ENCODE results near the gene SLC29A1. TPM values are rescaled to one million over a fixed set of nuclear protein-coding genes. Genes with fewer than 3 reads are reported as not detected.
A peak's percentile ranks its signal among the peaks of the same experiment; 100 is the strongest.
"Not testable (repeated sequence)": the region's sequence is repeated elsewhere in the genome, so short reads cannot be mapped to it uniquely, and the experiment has no call there.

The SLC29A1 gene
- total RNA-seq, 1 donor from 2014 or later: 11.1 TPM

GRCh38 chr6:44222486-44223318 is 693 bp upstream of the SLC29A1 start:
- DNase-seq (ENCODE audit: low spot score): no peak

GRCh38 chr6:44224029-44224964 is 902 bp downstream of the SLC29A1 start:
- no peak for DNase-seq (ENCODE audit: low spot score)

- no peak for DNase-seq (ENCODE audit: low spot score)
These were observed 1.5 kb downstream of the SLC29A1 start for GRCh38 chr6:44224965-44225305.

- no peak for DNase-seq (ENCODE audit: low spot score)
These were observed 2.4 kb downstream of the SLC29A1 start for GRCh38 chr6:44225579-44226325.

- DNase-seq (ENCODE audit: low spot score): peak; percentile 65
These were observed 3.2 kb downstream of the SLC29A1 start for GRCh38 chr6:44226368-44227147.

GRCh38 chr6:44227148-44227793 is 3.9 kb downstream of the SLC29A1 start:
- peak; percentile 64 for DNase-seq (ENCODE audit: low spot score)

GRCh38 chr6:44228031-44228430 is 4.6 kb downstream of the SLC29A1 start:
- no peak for DNase-seq (ENCODE audit: low spot score)

- no peak for DNase-seq (ENCODE audit: low spot score)
These were observed 5.0 kb downstream of the SLC29A1 start for GRCh38 chr6:44228433-44228832.

GRCh38 chr6:44228836-44229235 is 5.4 kb downstream of the SLC29A1 start:
- DNase-seq (ENCODE audit: low spot score): no peak

GRCh38 chr6:44229376-44230033 is 6.1 kb downstream of the SLC29A1 start:
- DNase-seq (ENCODE audit: low spot score): no peak

- DNase-seq (ENCODE audit: low spot score): no peak
These were observed 6.8 kb downstream of the SLC29A1 start for GRCh38 chr6:44230034-44230675.

GRCh38 chr6:44231426-44231825 is 8.0 kb downstream of the SLC29A1 start:
- not testable (repeated sequence) for DNase-seq (ENCODE audit: low spot score)

- no peak for DNase-seq (ENCODE audit: low spot score)
These were observed 9.5 kb downstream of the SLC29A1 start for GRCh38 chr6:44232676-44233566.

GRCh38 chr6:44233567-44234100 is 10.2 kb downstream of the SLC29A1 start:
- no peak for DNase-seq (ENCODE audit: low spot score)

GRCh38 chr6:44234101-44235025 is 11.0 kb downstream of the SLC29A1 start:
- peak; percentile 85 for DNase-seq (ENCODE audit: low spot score)

- DNase-seq (ENCODE audit: low spot score): no peak
These were observed 11.9 kb downstream of the SLC29A1 start for GRCh38 chr6:44235269-44235668.

- DNase-seq (ENCODE audit: low spot score): no peak
These were observed 12.6 kb downstream of the SLC29A1 start for GRCh38 chr6:44235891-44236516.

All from umbilical cord (tissue), 2 donors.